Keratinocyte (primary cell): ENCODE results near the gene SORBS1. TPM values are rescaled to one million over a fixed set of nuclear protein-coding genes. Genes with fewer than 3 reads are reported as not detected.

Experiments
- DNase-seq: peaks from one replicate; pipeline ENCODE4 v3.0.0-alpha.2; 2011; ENCODE audit warnings: low read depth, missing footprints, low spot score
- FAIRE-seq: peaks from 2 replicates; lab custom pipeline; 2011; peaks lifted over from hg19 to GRCh38; lab: Jason Lieb, UNC
- H2AFZ ChIP-seq: 2 replicates; pipeline ENCODE4 v1.6.0; 2012; ENCODE audit warnings: low read length, control low read depth, inconsistent platforms; ENCODE audit not compliant: control insufficient read depth
- H3K27ac ChIP-seq: 2 replicates; pipeline ENCODE4 v1.5.1; 2011; ENCODE audit warnings: low read length; ENCODE audit not compliant: control insufficient read depth, insufficient read depth
- H3K27me3 ChIP-seq: 3 replicates; pipeline ENCODE4 v1.6.0; 2011; ENCODE audit warnings: low read length; ENCODE audit not compliant: control insufficient read depth, insufficient read depth; ENCODE audit errors: extremely low read depth
- H3K36me3 ChIP-seq, 2 experiments: 2 replicates in 1 of 2; 3 replicates in 1 of 2; pipeline ENCODE4 v1.5.1; 2011; ENCODE audit warnings: low read length in 2 of 2, mild to moderate bottlenecking in 1 of 2; ENCODE audit not compliant: control insufficient read depth in 2 of 2, insufficient read depth in 2 of 2; ENCODE audit errors: extremely low read depth in 1 of 2
- H3K4me1 ChIP-seq: 3 replicates; pipeline ENCODE4 v1.5.1; 2011; ENCODE audit warnings: low read length; ENCODE audit not compliant: control insufficient read depth, insufficient read depth; ENCODE audit errors: extremely low read depth
- H3K4me2 ChIP-seq: 3 replicates; pipeline ENCODE4 v1.6.0; 2011; ENCODE audit warnings: low read depth, low read length; ENCODE audit not compliant: control insufficient read depth, insufficient read depth; ENCODE audit errors: extremely low read depth
- H3K4me3 ChIP-seq, 3 experiments: fragments of 200-600 bp in 1 of 3; sonication (generic) in 1 of 3; 2 replicates in 2 of 3; 3 replicates in 1 of 3; pipeline ENCODE4 v1.5.1; 2011 to 2016; ENCODE audit warnings: low read length in 3 of 3, mild to moderate bottlenecking in 3 of 3, control low read depth in 2 of 3, inconsistent platforms in 1 of 3, low read depth in 1 of 3, mixed read lengths in 1 of 3, mixed run types in 1 of 3, moderate library complexity in 1 of 3; ENCODE audit not compliant: control insufficient read depth in 2 of 3, insufficient read depth in 2 of 3; ENCODE audit errors: extremely low read depth in 1 of 3
- H3K79me2 ChIP-seq: 2 replicates; pipeline ENCODE4 v1.6.0; 2012; ENCODE audit warnings: low read length; ENCODE audit not compliant: control insufficient read depth, insufficient read depth
- H3K9ac ChIP-seq: 3 replicates; pipeline ENCODE4 v1.6.0; 2011; ENCODE audit warnings: low read length; ENCODE audit not compliant: control insufficient read depth, insufficient read depth; ENCODE audit errors: extremely low read depth
- H3K9me1 ChIP-seq: 3 replicates; pipeline ENCODE4 v1.6.0; 2011; ENCODE audit warnings: low read length; ENCODE audit not compliant: control insufficient read depth, insufficient read depth; ENCODE audit errors: extremely low read depth
- H3K9me3 ChIP-seq: 2 replicates; pipeline ENCODE4 v1.5.1; 2012; ENCODE audit warnings: low read depth, low read length; ENCODE audit not compliant: control insufficient read depth
- H4K20me1 ChIP-seq: 3 replicates; pipeline ENCODE4 v1.6.0; 2011; ENCODE audit warnings: low read length; ENCODE audit not compliant: control insufficient read depth, insufficient read depth; ENCODE audit errors: extremely low read depth
- EZH2 ChIP-seq: IDR thresholded peaks from one replicate; pipeline ENCODE4 v1.6.1; 2012; ENCODE audit warnings: inconsistent platforms, mild to moderate bottlenecking, low read length, moderate library complexity
- dilution Hi-C: fragments of 300-500 bp; cut with MboI; formaldehyde crosslinking; loops from one replicate; pipeline ENCODE4 v1.7.0; 2020; ENCODE audit warnings: low sequenced_read_pairs; ENCODE audit not compliant: extremely low pct_ligation_motif_present
- polyA plus RNA-seq, 5 experiments: library from polyadenylated mRNA; depleted of rRNA in 3 of 5; stranded (reverse) in 3 of 5; stranded (forward) in 1 of 5; unstranded in 1 of 5; fragments of >200 nt; gene quantifications; 1 replicate in 1 of 5; 2 replicates in 3 of 5; 3 replicates in 1 of 5; pipeline versions ENCODE4 v1.2.1 to v1.2.3, GENCODE V29; 2011 to 2012; ENCODE audit warnings: missing spikeins in 2 of 5, low read depth in 1 of 5, low replicate concordance in 1 of 5
- TF ChIP-seq, protein P1 (sequence below), 3 experiments: IDR thresholded peaks in 1 of 3; conservative IDR thresholded peaks in 1 of 3; optimal IDR thresholded peaks in 1 of 3; 2 replicates in 2 of 3; 3 replicates in 1 of 3; pipeline versions ENCODE3 to v1.5.1; 2011; ENCODE audit warnings: low read length in 3 of 3, mild to moderate bottlenecking in 3 of 3, moderate library complexity in 2 of 3, control low read depth in 1 of 3, inconsistent platforms in 1 of 3; ENCODE audit not compliant: insufficient read depth in 2 of 3; ENCODE audit errors: extremely low read depth in 1 of 3

SORBS1 gene
- polyA plus RNA-seq, 1 donor (not counting 4 experiments of a cell fraction or from before 2014, with no cell fraction given): 0.42 TPM

GRCh38 chr10:95531058-95531809 is 29.9 kb downstream of the SORBS1 start:
- no peak for DNase-seq
- Histone ChIP-seq H3K27me3 (no peaks in the 10 kb centered on the region), H3K27ac (no peak overlapping the region), H4K20me1 (no peaks in the 10 kb centered on the region), H2AFZ (no peak overlapping the region), H3K9ac (no peak overlapping the region), H3K4me1 (no peaks in the 10 kb centered on the region), H3K9me3 (no peaks in the 10 kb centered on the region), H3K36me3 (no peaks in the 10 kb centered on the region), H3K79me2 (no peaks in the 10 kb centered on the region), H3K4me2 (no peak overlapping the region), H3K9me1 (no peaks in the 10 kb centered on the region), H3K4me3 (no peak overlapping the region)
- dilution Hi-C loops: no loop called here
- FAIRE-seq: no peak
- TF ChIP-seq, protein P1, sequence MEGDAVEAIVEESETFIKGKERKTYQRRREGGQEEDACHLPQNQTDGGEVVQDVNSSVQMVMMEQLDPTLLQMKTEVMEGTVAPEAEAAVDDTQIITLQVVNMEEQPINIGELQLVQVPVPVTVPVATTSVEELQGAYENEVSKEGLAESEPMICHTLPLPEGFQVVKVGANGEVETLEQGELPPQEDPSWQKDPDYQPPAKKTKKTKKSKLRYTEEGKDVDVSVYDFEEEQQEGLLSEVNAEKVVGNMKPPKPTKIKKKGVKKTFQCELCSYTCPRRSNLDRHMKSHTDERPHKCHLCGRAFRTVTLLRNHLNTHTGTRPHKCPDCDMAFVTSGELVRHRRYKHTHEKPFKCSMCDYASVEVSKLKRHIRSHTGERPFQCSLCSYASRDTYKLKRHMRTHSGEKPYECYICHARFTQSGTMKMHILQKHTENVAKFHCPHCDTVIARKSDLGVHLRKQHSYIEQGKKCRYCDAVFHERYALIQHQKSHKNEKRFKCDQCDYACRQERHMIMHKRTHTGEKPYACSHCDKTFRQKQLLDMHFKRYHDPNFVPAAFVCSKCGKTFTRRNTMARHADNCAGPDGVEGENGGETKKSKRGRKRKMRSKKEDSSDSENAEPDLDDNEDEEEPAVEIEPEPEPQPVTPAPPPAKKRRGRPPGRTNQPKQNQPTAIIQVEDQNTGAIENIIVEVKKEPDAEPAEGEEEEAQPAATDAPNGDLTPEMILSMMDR (optimal IDR thresholded peaks at IDR 0.05 in 1 of 3, IDR thresholded peaks at IDR 0.05 in 1 of 3, conservative IDR thresholded peaks at IDR 0.05 in 1 of 3; ENCODE audit: extremely low read depth in 1 of 3, insufficient read depth in 2 of 3, low read length in 3 of 3): no peak
- no peak for TF ChIP-seq EZH2

- Histone ChIP-seq H3K79me2 (no peaks in the 10 kb centered on the region), H3K9me3 (no peaks in the 10 kb centered on the region), H3K9ac (no peak overlapping the region), H3K27me3 (no peaks in the 10 kb centered on the region), H3K4me3 (no peak overlapping the region), H3K9me1 (no peaks in the 10 kb centered on the region), H4K20me1 (no peaks in the 10 kb centered on the region), H3K27ac (no peak overlapping the region), H2AFZ (no peak overlapping the region), H3K4me1 (no peaks in the 10 kb centered on the region), H3K4me2 (no peak overlapping the region), H3K36me3 (no peaks in the 10 kb centered on the region)
- TF ChIP-seq EZH2: no peak
- TF ChIP-seq, protein P1 (optimal IDR thresholded peaks at IDR 0.05 in 1 of 3, IDR thresholded peaks at IDR 0.05 in 1 of 3, conservative IDR thresholded peaks at IDR 0.05 in 1 of 3; ENCODE audit: extremely low read depth in 1 of 3, insufficient read depth in 2 of 3, low read length in 3 of 3): no peak
- FAIRE-seq: no peak
- dilution Hi-C loops: no loop called here
- no peak for DNase-seq
Observed at GRCh38 chr10:95530561-95530960, 30.6 kb downstream of the SORBS1 start.
